GM23338 (cell line): ENCODE data around the gene TTLL9. TPM values are rescaled to one million over a fixed set of nuclear protein-coding genes. Genes with fewer than 3 reads are reported as not detected.
A peak's percentile ranks its signal among the peaks of the same experiment; 100 is the strongest.

Source experiments
- ATAC-seq: fragments of 200-7000 bp; cut with Tn5 transposase; 3 replicates; pipeline ENCODE4 v1.9.1; 2020
- DNase-seq: peaks from one replicate; pipeline ENCODE4 v3.0.0-alpha.2; 2015; ENCODE audit warnings: low spot score
- H2AFZ ChIP-seq: fragments of 200-600 bp; sonication (generic); 2 replicates; pipeline ENCODE4 v1.8.0; 2016; ENCODE audit warnings: antibody characterized with exemption, mild to moderate bottlenecking, moderate library complexity
- H3F3A ChIP-seq: fragments of 200-600 bp; sonication (generic); replicated peaks from 2 replicates; pipeline ENCODE4 v1.8.0; 2017; ENCODE audit warnings: antibody characterized with exemption, mixed run types, low read depth
- H3K27ac ChIP-seq: fragments of 200-600 bp; sonication (generic); 2 replicates; pipeline ENCODE4 v1.6.1; 2016; ENCODE audit warnings: low read depth
- H3K27me3 ChIP-seq: fragments of 200-600 bp; sonication (generic); 2 replicates; pipeline ENCODE4 v1.8.0; 2016; ENCODE audit warnings: mild to moderate bottlenecking, mixed run types, moderate library complexity; ENCODE audit not compliant: insufficient read depth
- H3K36me3 ChIP-seq: fragments of 200-600 bp; sonication (generic); 2 replicates; pipeline ENCODE4 v1.8.0; 2016; ENCODE audit warnings: mild to moderate bottlenecking; ENCODE audit not compliant: insufficient read depth
- H3K4me1 ChIP-seq: fragments of 200-600 bp; sonication (generic); 2 replicates; pipeline ENCODE4 v1.8.0; 2016; ENCODE audit warnings: mild to moderate bottlenecking, moderate library complexity; ENCODE audit not compliant: insufficient read depth
- H3K4me2 ChIP-seq: fragments of 200-600 bp; sonication (generic); 2 replicates; pipeline ENCODE4 v1.7.1; 2017; ENCODE audit warnings: mixed run types
- H3K4me3 ChIP-seq: fragments of 200-600 bp; sonication (generic); 2 replicates; pipeline ENCODE4 v1.6.1; 2016; ENCODE audit warnings: mixed run types
- H3K79me2 ChIP-seq: fragments of 200-600 bp; sonication (generic); replicated peaks from 2 replicates; pipeline ENCODE4 v1.8.0; 2017; ENCODE audit warnings: mild to moderate bottlenecking; ENCODE audit not compliant: insufficient read depth
- H3K9me2 ChIP-seq: fragments of 200-600 bp; sonication (generic); 2 replicates; pipeline ENCODE4 v1.8.0; 2017; ENCODE audit not compliant: insufficient read depth
- H4K20me1 ChIP-seq: fragments of 200-600 bp; sonication (generic); replicated peaks from 2 replicates; pipeline ENCODE4 v1.8.0; 2017; ENCODE audit warnings: mild to moderate bottlenecking; ENCODE audit not compliant: insufficient read depth
- H3K27ac Mint-ChIP-seq: 2 replicates; pipeline ENCODE4 v1.8.0; 2020; ENCODE audit warnings: inconsistent platforms, mild to moderate bottlenecking, moderate library complexity, mixed read lengths
- H3K27me3 Mint-ChIP-seq: 3 replicates; pipeline ENCODE4 v1.8.0; 2022; ENCODE audit warnings: low read depth, mild to moderate bottlenecking, moderate library complexity, mixed read lengths, inconsistent platforms; ENCODE audit not compliant: insufficient read depth, poor library complexity
- H3K36me3 Mint-ChIP-seq: 3 replicates; pipeline ENCODE4 v1.8.0; 2021; ENCODE audit warnings: low read depth, mild to moderate bottlenecking, inconsistent platforms, moderate library complexity, mixed read lengths
- H3K4me1 Mint-ChIP-seq: 3 replicates; pipeline ENCODE4 v1.8.0; 2020; ENCODE audit warnings: mild to moderate bottlenecking, inconsistent platforms, mixed read lengths
- H3K4me3 Mint-ChIP-seq: 3 replicates; pipeline ENCODE4 v1.8.0; 2021; ENCODE audit warnings: moderate library complexity, mild to moderate bottlenecking, inconsistent platforms, mixed read lengths
- H3K9me3 Mint-ChIP-seq: 3 replicates; pipeline ENCODE4 v1.8.0; 2020; ENCODE audit warnings: moderate library complexity, mild to moderate bottlenecking, inconsistent platforms, mixed read lengths
- EZH2 ChIP-seq: fragments of 200-600 bp; sonication (generic); IDR thresholded peaks from one replicate; pipeline ENCODE4 v1.8.0; 2017; ENCODE audit warnings: antibody characterized with exemption, mild to moderate bottlenecking, low read depth; ENCODE audit not compliant: unreplicated experiment
- EZH2phosphoT487 ChIP-seq: fragments of 200-600 bp; sonication (generic); IDR thresholded peaks from one replicate; pipeline ENCODE4 v1.8.1; 2018; ENCODE audit warnings: antibody characterized with exemption; ENCODE audit not compliant: unreplicated experiment
- JUNB ChIP-seq: IDR thresholded peaks from one replicate; pipeline ENCODE4 v1.6.1; 2016; ENCODE audit warnings: antibody characterized with exemption; ENCODE audit not compliant: unreplicated experiment
- NANOG ChIP-seq: IDR thresholded peaks from 2 replicates; pipeline ENCODE4 v1.6.1; 2016; ENCODE audit warnings: antibody characterized with exemption, borderline replicate concordance
- POLR2AphosphoS5 ChIP-seq: IDR thresholded peaks from 2 replicates; pipeline ENCODE4 v1.6.1; 2016; ENCODE audit warnings: antibody characterized with exemption, low read depth
- STAT1 ChIP-seq: IDR thresholded peaks from one replicate; pipeline ENCODE4 v1.6.1; 2016; ENCODE audit warnings: antibody characterized with exemption; ENCODE audit not compliant: unreplicated experiment
- ZNF114 ChIP-seq: fragments of 250-450 bp; sonication (Bioruptor Pico); IDR thresholded peaks from 2 replicates; pipeline ENCODE4 v1.5.0; 2020; ENCODE audit warnings: mild to moderate bottlenecking, moderate library complexity
- polyA plus RNA-seq: library from polyadenylated mRNA; unstranded; fragments of >200 nt; fragmentation: Nextera tagmentation; extraction: Ambion mirVana; gene quantifications from 2 replicates; pipeline ENCODE4 v1.2.1, GENCODE V29; 2016
- total RNA-seq: library from RNA; depleted of rRNA; stranded (reverse); fragments of >200 nt; shearing (Covaris generic); gene quantifications from 2 replicates; pipeline ENCODE4 v1.2.3, GENCODE V29; 2014
- TF ChIP-seq, protein P1 (sequence below): fragments of 250-450 bp; sonication (Bioruptor Pico); IDR thresholded peaks from 2 replicates; pipeline ENCODE4 v1.5.0; 2020; ENCODE audit warnings: mild to moderate bottlenecking, moderate library complexity
- TF ChIP-seq, protein P2 (sequence below), 2 experiments: fragments of 200-600 bp in 1 of 2; sonication (generic) in 1 of 2; conservative IDR thresholded peaks; 2 replicates each; pipeline versions ENCODE4 v1.5.1 to v1.6.1; 2016 to 2017; ENCODE audit warnings: antibody characterized with exemption in 2 of 2, low read depth in 2 of 2, mild to moderate bottlenecking in 2 of 2, moderate library complexity in 1 of 2

The TTLL9 gene
- total and polyA plus RNA-seq, 2 experiments from 2014 or later: not detected

DNA sequence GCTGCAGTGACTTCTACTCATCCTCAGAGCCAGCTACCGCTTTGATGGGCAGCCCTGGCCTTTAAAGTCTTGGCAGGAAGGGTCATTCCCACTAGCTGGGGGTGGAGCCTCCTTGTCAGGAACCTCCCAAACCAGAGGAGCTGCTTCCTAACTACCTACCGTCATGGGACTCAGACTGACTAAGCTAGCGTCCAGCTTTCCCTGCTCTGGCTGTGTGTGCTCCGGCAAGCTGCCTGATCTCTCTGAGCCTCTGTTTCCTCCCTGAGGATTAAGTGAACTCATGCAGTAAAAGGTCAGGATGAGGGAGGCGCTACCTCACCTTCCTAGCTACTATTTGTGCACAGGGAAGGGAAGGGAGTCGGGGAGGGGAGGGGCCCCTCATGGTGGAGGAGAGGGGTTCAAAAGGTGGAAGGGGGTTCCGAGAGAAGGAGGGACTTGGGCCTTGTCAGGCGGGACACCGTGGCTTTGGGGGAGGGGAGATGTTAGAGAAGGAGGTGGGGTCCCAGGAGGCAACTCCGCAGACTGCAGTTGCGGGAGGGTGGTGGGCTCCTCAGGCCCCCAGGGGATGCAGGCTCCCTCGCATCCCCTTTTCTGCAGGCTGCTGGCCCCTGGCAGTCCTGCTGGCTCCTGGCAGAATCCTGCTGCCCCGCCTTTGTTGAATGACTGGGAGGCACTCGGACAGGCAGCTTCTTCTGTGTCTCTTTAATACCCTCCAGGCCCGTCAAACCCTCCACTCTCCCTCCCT, 9.9 kb upstream of the TTLL9 start:
- peak overlapping the region; percentile 84 for H3K4me3 Mint-ChIP-seq

DNA sequence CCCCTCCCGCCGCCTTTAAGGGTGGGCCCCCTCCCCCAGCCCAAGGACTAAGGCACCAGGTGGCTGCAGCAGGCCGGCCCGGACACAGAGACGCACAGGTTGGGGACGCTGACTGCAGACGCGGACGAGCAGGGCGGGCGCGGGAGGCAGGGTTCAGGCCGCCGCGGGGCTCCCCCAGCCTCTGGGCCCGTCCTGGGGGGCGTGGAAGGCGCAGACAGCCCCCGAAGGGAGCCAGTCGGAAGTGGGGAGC, 9.4 kb upstream of the TTLL9 start:
- Histone ChIP-seq H3K36me3 (no peaks in the 10 kb centered on the region), H3F3A (peaks cover 24% of the 10 kb centered on the region), H3K9me2 (no peaks in the 10 kb centered on the region), H3K27me3 (peaks cover 42% of the 10 kb centered on the region), H3K27ac (no peak overlapping the region), H3K4me1 (peaks cover 29% of the 10 kb centered on the region), H3K4me2 (peak overlapping the region; percentile 100), H3K4me3 (peak overlapping the region; percentile 98), H2AFZ (peak overlapping the region; percentile 100), H3K79me2 (no peaks in the 10 kb centered on the region), H4K20me1 (no peaks in the 10 kb centered on the region; the same call in none of the 2 replicates)
- H3K4me3 Mint-ChIP-seq: peak overlapping the region; percentile 84
- peaks cover 34% of the 10 kb centered on the region; the same call in 2 of the 3 replicates for H3K9me3 Mint-ChIP-seq
- ATAC-seq (peak; percentile 57), DNase-seq (peak; percentile 85)
- H3K4me1 Mint-ChIP-seq: peaks cover 11% of the 10 kb centered on the region; the same call in 2 of the 3 replicates
- H3K27ac Mint-ChIP-seq: no peak overlapping the region
- no peaks in the 10 kb centered on the region for H3K36me3 Mint-ChIP-seq
- no peak for TF ChIP-seq STAT1
- TF ChIP-seq, protein P1, sequence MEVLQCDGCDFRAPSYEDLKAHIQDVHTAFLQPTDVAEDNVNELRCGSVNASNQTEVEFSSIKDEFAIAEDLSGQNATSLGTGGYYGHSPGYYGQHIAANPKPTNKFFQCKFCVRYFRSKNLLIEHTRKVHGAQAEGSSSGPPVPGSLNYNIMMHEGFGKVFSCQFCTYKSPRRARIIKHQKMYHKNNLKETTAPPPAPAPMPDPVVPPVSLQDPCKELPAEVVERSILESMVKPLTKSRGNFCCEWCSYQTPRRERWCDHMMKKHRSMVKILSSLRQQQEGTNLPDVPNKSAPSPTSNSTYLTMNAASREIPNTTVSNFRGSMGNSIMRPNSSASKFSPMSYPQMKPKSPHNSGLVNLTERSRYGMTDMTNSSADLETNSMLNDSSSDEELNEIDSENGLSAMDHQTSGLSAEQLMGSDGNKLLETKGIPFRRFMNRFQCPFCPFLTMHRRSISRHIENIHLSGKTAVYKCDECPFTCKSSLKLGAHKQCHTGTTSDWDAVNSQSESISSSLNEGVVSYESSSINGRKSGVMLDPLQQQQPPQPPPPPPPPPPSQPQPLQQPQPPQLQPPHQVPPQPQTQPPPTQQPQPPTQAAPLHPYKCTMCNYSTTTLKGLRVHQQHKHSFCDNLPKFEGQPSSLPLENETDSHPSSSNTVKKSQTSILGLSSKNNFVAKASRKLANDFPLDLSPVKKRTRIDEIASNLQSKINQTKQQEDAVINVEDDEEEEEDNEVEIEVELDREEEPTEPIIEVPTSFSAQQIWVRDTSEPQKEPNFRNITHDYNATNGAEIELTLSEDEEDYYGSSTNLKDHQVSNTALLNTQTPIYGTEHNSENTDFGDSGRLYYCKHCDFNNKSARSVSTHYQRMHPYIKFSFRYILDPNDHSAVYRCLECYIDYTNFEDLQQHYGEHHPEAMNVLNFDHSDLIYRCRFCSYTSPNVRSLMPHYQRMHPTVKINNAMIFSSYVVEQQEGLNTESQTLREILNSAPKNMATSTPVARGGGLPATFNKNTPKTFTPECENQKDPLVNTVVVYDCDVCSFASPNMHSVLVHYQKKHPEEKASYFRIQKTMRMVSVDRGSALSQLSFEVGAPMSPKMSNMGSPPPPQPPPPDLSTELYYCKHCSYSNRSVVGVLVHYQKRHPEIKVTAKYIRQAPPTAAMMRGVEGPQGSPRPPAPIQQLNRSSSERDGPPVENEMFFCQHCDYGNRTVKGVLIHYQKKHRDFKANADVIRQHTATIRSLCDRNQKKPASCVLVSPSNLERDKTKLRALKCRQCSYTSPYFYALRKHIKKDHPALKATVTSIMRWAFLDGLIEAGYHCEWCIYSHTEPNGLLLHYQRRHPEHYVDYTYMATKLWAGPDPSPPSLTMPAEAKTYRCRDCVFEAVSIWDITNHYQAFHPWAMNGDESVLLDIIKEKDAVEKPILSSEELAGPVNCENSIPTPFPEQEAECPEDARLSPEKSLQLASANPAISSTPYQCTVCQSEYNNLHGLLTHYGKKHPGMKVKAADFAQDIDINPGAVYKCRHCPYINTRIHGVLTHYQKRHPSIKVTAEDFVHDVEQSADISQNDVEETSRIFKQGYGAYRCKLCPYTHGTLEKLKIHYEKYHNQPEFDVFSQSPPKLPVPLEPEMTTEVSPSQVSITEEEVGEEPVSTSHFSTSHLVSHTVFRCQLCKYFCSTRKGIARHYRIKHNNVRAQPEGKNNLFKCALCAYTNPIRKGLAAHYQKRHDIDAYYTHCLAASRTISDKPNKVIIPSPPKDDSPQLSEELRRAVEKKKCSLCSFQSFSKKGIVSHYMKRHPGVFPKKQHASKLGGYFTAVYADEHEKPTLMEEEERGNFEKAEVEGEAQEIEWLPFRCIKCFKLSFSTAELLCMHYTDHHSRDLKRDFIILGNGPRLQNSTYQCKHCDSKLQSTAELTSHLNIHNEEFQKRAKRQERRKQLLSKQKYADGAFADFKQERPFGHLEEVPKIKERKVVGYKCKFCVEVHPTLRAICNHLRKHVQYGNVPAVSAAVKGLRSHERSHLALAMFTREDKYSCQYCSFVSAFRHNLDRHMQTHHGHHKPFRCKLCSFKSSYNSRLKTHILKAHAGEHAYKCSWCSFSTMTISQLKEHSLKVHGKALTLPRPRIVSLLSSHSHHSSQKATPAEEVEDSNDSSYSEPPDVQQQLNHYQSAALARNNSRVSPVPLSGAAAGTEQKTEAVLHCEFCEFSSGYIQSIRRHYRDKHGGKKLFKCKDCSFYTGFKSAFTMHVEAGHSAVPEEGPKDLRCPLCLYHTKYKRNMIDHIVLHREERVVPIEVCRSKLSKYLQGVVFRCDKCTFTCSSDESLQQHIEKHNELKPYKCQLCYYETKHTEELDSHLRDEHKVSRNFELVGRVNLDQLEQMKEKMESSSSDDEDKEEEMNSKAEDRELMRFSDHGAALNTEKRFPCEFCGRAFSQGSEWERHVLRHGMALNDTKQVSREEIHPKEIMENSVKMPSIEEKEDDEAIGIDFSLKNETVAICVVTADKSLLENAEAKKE (CRISPR knock-in tag): no peak
- 0 out of 2 replicates have a peak, but pooled peaks have one; percentile 3 for TF ChIP-seq POLR2AphosphoS5
- TF ChIP-seq EZH2: no peak
- TF ChIP-seq, protein P2, sequence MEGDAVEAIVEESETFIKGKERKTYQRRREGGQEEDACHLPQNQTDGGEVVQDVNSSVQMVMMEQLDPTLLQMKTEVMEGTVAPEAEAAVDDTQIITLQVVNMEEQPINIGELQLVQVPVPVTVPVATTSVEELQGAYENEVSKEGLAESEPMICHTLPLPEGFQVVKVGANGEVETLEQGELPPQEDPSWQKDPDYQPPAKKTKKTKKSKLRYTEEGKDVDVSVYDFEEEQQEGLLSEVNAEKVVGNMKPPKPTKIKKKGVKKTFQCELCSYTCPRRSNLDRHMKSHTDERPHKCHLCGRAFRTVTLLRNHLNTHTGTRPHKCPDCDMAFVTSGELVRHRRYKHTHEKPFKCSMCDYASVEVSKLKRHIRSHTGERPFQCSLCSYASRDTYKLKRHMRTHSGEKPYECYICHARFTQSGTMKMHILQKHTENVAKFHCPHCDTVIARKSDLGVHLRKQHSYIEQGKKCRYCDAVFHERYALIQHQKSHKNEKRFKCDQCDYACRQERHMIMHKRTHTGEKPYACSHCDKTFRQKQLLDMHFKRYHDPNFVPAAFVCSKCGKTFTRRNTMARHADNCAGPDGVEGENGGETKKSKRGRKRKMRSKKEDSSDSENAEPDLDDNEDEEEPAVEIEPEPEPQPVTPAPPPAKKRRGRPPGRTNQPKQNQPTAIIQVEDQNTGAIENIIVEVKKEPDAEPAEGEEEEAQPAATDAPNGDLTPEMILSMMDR (conservative IDR thresholded peaks at IDR 0.05; ENCODE audit: low read depth in 2 of 2): no peak
- H3K27me3 Mint-ChIP-seq: peaks cover 30% of the 10 kb centered on the region

More for the DNA sequence above, 9.9 kb upstream of the TTLL9 start:
- no peak overlapping the region for H3K27ac Mint-ChIP-seq
- peak; percentile 81 for DNase-seq
- H2AFZ ChIP-seq: peak overlapping the region; percentile 100
- peak overlapping the region; percentile 98 for H3K4me3 ChIP-seq
- no peaks in the 10 kb centered on the region for H3K9me2 ChIP-seq
- TF ChIP-seq NANOG (no peak), JUNB (no peak), ZNF114 (no peak), EZH2phosphoT487 (no peak)
- TF ChIP-seq, protein P2 (conservative IDR thresholded peaks at IDR 0.05; ENCODE audit: low read depth in 2 of 2): peak in 1 of 2 experiments; percentile 35; a peak in 2 of 4 replicates
- no peaks in the 10 kb centered on the region for H3K36me3 ChIP-seq
- no peaks in the 10 kb centered on the region; the same call in none of the 2 replicates for H4K20me1 ChIP-seq
- H3K36me3 Mint-ChIP-seq: no peaks in the 10 kb centered on the region
- peak overlapping the region; percentile 100 for H3K4me2 ChIP-seq
- peaks cover 32% of the 10 kb centered on the region; the same call in 2 of the 3 replicates for H3K9me3 Mint-ChIP-seq
- H3K4me1 ChIP-seq: peaks cover 34% of the 10 kb centered on the region
- peaks cover 11% of the 10 kb centered on the region; the same call in 2 of the 3 replicates for H3K4me1 Mint-ChIP-seq
- peaks cover 30% of the 10 kb centered on the region for H3K27me3 Mint-ChIP-seq
- H3F3A ChIP-seq: peaks cover 24% of the 10 kb centered on the region
- H3K27me3 ChIP-seq: peaks cover 40% of the 10 kb centered on the region
- H3K27ac ChIP-seq: no peak overlapping the region
- peak; percentile 5 for ATAC-seq
- H3K79me2 ChIP-seq: no peaks in the 10 kb centered on the region
